ENCODE data around the gene KIFAP3.
"Not testable (repeated sequence)": the region's sequence is repeated elsewhere in the genome, so short reads cannot be mapped to it uniquely, and the experiment has no call there.

KIFAP3 gene

GRCh38 chr1:170074250-170075157 is at the start of gene KIFAP3:
KIFAP3 (minus strand) TSS chr1:170074695; CDS start chr1:170074467, 228 bp downstream.
- DNase-seq = peak; percentile 93

DNA sequence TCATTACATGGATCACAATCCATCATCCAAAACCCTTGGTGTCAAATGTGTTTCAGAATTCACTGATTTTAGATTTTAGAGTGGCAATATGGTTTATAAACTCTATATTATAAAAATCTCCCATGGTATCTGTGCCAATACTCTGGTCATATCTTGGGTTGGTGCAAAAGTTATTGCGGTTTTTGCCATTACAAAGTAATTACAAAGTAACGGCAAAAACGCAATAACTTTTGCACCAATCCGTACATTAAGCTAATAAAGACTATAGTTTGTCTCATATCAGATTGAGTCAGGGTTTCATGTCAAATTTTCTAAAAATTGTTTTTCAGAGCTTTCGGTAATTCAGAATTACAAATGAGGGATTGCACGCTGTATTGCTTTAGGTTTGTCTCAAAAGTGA is 47.9 kb upstream of the KIFAP3 start:
- DNase-seq = no peak

DNA sequence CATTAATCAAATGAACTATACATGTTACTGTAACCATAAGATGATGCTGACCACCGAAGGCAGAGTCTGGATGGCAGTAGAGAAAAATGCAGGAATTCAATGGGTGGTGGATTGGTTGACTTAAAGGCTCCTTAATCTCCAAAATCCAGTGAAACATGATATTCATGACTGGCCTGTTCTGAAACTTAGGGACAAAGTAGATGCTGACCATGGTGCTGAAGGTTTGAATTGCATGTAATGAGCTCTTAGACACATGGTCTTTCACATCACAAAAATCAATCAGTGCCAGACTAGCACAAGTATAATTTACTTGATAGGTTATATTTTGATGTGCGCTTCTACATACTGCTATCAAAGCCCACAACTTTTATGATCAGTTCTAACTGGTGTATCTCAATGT is 40.4 kb upstream of the KIFAP3 start:
- DNase-seq = no peak

DNA sequence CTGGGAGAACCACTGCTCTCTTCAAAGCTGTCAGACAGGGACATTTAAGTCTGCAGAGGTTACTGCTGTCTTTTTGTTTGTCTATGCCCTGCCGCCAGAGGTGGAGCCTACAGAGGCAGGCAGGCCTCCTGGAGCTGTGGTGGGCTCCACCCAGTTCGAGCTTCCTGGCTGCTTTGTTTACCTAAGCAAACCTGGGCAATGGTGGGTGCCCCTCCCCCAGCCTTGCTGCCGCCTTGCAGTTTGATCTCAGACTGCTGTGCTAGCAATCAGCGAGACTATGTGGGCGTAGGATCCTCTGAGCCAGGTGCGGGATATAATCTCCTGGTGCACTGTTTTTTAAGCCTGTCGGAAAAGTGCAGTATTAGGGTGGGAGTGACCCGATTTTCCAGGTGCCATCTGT is 38.6 kb upstream of the KIFAP3 start:
- not testable (repeated sequence) for DNase-seq

DNA sequence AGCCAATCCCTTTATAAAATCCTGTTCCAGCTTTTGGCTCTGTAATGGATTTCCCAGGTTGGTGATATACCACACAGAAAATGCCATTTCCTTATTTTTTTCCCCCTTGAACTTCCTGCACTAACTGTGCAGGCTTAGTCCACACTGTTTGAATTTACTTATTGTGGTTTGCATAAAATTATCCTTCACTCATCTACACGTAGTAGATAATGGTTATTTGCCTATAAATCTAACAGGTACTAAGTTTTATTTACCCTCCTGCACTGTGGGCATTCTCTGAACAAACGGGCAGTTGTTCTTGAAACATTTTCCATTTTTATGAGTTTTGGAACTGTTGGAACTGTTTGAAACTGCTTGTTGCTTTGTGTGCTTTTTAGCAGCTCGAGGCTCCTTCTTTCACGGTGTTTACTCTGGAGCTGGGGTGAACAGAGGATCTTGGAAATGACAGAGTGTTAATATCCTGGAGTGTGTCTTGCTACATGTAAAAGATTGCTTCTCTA is 23.0 kb upstream of the KIFAP3 start:
- no peak for DNase-seq

DNA sequence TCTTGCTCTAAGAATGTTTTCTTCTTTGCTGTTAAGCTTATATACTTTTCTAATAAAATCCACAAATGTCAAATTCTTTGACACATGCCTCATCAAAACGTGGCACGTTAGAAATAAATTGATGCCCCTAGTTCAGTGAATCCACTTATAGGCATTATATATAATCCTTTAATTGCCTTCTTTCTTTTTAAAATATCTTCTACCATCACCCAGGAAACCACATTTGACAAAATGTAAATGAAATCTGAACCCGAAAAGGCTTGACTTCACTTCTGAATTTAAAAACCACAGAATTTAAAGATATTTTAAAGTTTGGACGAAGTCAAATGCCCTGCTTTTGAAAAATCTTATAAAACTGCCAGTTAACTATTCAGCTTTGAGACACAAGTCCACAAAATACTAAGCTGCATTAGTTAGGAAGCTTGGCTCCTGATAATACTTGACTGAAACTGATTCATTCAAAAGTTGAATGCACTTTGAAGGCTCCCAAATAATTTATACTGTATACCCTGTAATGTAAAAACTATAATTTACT is 22.4 kb upstream of the KIFAP3 start:
- DNase-seq = no peak

GRCh38 chr1:170095976-170096748 is 21.7 kb upstream of the KIFAP3 start:
- DNase-seq = no peak

DNA sequence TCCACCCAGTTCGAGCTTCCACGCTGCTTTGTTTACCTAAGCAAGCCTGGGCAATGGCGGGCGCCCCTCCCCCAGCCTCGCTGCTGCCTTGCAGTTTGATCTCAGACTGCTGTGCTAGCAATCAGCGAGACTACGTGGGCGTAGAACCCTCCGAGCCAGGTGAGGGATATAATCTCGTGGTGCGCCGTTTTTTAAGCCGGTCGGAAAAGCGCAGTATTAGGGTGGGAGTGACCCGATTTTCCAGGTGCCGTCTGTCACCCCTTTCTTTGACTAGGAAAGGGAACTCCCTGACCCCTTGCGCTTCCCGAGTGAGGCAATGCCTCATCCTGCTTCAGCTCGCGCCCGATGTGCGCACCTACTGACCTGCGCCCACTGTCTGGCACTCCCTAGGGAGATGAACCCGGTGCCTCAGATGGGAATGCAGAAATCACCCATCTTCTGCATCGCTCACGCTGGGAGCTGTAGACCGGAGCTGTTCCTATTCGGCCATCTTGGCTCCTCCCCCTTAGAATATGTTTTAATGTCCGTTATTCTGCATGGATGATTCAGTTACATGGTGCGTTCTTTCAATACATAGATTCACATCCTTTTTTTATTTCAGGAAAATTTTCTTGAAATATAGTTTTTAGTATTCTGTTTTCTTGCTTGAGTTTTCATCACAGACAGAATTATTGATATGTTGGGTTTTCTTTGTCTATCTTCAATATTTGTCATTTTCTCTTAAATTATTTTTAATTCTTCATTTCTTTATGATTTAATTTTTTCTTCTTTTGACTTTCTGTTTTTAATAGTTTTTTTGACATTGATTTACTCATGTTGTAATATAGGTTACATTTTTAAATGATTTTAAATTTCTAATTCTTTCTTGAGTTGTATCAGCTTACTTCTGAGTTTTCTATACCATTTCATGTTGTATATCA is 20.5 kb upstream of the KIFAP3 start:
- DNase-seq = not testable (repeated sequence)

DNA sequence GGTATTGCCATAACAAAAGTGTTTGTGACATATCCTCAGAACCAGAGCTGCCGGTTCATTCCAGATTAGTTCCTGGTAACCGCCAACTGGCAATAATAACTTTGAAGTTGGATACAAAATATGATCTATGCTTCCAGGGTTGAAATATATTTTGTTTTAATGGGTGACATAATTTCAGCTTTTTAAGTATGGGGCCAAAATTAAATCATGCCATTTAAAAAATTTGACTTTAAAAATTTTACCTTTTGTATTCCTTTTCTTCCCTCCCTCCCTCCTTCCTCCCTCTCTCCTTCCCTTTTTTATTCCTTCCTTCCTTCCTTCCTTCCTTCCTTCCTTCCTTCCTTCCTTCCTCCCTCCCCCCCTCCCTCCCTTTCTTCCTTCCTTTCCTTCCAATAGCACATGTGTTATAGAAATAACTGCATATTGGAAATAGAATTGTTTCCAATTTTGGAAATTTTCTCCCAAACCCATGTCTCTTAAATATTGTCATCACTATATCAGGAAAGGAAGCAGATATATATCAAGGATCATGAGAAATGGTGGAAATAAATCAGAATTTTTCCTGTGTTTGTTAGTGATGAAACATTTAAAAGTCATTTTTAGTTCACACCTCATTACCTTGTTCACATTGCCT is 12.0 kb upstream of the KIFAP3 start:
- no peak for DNase-seq

DNA sequence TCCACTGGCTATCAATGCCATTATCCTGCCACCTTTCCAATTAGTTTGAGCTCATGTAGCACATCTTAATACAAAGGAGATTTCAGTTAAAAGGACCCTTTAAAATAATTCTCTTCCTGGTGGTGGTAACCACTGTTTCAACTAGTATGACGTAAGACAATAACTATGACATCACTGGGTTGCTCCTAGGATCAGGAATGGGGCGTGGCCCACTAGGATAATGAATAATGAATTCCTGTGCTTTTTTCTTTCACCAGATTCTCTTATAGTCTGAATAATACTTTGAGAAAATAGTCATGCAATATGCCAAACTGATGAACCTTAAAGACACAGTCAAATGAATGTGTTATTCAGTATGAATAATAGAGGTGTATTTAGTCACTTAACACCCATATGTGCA is 10.6 kb upstream of the KIFAP3 start:
- DNase-seq = no peak

- no peak for DNase-seq
Measured at GRCh38 chr1:170078610-170079189, 4.2 kb upstream of the KIFAP3 start.

DNA sequence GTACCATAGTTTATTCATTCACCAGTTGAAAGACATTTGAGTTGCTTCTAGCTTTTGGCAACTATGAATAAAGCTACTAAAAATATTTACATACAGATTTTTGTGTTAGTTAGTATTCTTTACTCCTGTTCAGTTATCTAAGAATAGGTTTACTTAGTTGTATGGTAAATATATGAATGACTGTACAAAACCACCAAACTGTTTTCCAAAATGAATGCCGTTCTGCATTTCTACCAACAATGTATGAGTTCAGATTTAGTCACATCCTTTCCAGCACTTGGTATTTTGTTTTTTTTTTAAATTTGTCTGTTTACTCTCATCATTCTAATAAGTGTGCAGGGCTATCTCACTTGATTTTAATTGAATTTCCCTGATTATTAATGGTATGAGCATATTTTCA is 3.4 kb upstream of the KIFAP3 start:
- no peak for DNase-seq

DNA sequence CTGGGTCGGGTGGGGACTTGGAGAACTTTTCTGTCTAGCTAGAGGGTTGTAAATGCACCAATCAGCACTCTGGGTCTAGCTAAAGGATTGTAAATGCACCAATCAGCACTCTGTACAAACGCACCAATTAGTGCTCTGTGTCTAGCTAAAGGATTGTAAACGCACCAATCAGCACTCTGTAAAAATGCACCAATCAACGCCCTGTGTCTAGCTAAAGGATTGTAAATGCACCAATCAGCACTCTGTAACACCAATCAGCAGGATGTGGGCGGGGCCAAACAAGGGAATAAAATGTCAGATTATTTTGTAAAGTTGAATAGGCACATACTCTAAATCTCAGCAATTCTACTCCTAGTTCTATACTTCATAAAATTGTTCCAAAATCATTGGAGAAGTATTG is 2.5 kb upstream of the KIFAP3 start:
- DNase-seq = not testable (repeated sequence)

GRCh38 chr1:170076199-170076598 is 1.7 kb upstream of the KIFAP3 start:
- no peak for DNase-seq

GRCh38 chr1:170075186-170075585 is 691 bp upstream of the KIFAP3 start:
- DNase-seq = no peak

DNA sequence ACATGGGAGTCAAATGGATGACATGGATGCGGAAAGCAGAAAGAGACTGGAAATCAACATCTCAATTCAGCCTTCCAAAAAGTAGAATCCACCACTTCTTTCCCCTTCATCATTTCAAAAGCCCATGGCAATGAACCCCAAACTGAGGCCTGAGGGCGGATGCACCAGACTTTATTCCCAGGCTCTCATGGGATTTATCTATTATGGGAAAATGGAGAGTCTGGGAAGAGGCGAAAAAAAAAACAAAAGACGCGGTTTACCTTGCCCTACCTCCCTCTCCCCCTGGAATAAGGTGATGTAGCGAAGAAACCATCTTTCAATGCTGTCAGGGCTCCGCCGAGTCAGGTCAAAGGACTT is 624 bp downstream of the KIFAP3 start:
- DNase-seq = no peak

DNA sequence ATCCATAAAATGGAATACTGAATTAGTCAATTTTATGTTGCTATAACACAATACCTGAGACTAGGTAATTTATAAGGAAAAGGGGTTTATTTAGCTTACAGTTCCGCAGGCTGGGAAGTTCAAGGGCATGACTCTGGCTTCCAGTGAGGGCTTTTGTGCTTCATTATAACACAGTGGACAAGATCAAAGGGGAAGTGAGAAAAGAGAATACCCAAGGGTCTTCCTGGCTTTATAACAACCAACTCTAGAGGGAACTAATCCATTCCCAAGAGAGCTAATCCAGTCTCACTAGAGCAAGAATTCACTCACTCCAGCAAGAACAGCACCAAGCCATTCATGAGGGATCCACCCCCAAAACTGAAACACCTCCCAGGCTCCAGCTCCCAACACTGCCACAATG is 3.1 kb downstream of the KIFAP3 start:
- no peak for DNase-seq

GRCh38 chr1:170068923-170069322 is 5.6 kb downstream of the KIFAP3 start:
- no peak for DNase-seq

GRCh38 chr1:170067253-170067819 is 7.2 kb downstream of the KIFAP3 start:
- no peak for DNase-seq

GRCh38 chr1:170064821-170065220 is 9.7 kb downstream of the KIFAP3 start:
- no peak for DNase-seq

GRCh38 chr1:170063109-170063826 is 11.2 kb downstream of the KIFAP3 start:
- no peak for DNase-seq

Data from activated CD4-positive, CD25-positive, alpha-beta regulatory T cell treated with anti-CD3 and anti-CD28 coated beads, Interleukin-2, amount 50 U/mL, for 72 hours (primary cell).